Cardiac septum (tissue), 1 donor: ENCODE data around the gene TRPV3. TPM values are rescaled to one million over a fixed set of nuclear protein-coding genes. Genes with fewer than 3 reads are reported as not detected.
"Not testable (repeated sequence)": the region's sequence is repeated elsewhere in the genome, so short reads cannot be mapped to it uniquely, and the experiment has no call there.

Source experiments
- DNase-seq: peaks from one replicate; pipeline ENCODE4 v3.0.0-alpha.2; 2020; ENCODE audit warnings: low spot score
- intact Hi-C: fragments of 100-400 bp; cut with DNase I; formaldehyde crosslinking; loops from one replicate; pipeline ENCODE4 v1.14.0; 2022
- total RNA-seq: library from RNA; stranded (reverse); fragmentation: NEBNext Ultra II Directional; extraction: Animal tissue kit (Norgen Biotek cat#: 25700); gene quantifications from one replicate; pipeline ENCODE4 v1.2.1, GENCODE V29; 2021
- donor health status: DM: no; HTN: no; CAD: no.

The TRPV3 gene
- total RNA-seq, 1 donor from 2014 or later: 1.0 TPM

DNA sequence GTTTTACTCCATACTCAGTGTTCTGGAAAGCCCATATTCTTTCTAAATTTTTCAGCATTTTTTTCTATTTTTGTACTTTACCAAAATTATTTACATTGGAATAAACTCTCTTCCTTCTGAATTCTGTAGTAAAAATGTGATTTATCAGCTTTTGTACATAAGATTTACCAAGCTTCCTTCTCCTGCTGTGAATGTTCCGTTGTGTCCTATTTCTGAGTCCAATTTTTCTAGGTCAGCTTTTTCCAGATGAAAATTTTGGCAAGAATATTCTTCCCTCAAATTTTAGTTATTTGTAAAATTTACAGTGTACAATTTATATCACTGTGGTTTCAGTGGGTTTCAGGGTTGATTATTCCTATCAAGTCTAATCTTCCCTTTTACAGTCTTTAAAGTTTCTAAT lies 54.3 kb downstream of the TRPV3 start:
- intact Hi-C loops: no loop called here
- no peak for DNase-seq

DNA sequence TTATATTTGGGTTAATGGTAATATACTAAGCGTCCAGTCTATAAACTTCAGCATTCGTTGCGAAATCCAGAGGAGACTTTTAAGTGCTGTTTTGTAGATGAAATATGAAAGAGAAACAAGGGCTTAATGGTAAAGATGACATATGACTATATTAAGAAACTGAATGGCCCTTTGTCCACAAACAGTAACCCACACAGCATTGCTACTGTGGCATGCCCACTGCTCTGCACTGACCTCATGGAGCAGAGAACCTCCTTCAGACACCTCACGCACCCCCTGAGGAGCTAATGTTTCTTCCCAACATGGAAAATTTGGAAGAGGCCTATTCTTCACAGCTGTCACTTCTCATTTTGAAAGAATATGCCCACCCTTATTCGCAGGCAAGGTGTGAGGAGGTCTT lies 55.1 kb downstream of the TRPV3 start:
- intact Hi-C loops: no loop called here
- no peak for DNase-seq

- intact Hi-C loops: no loop called here
- DNase-seq: no peak
Observed at GRCh38 chr17:3501344-3501743, 56.3 kb downstream of the TRPV3 start.

GRCh38 chr17:3497101-3497500 lies 60.5 kb downstream of the TRPV3 start:
- no peak for DNase-seq
- intact Hi-C loops: no loop called here

GRCh38 chr17:3485481-3486068 lies 72.0 kb downstream of the TRPV3 start:
- intact Hi-C loops: no loop called here

DNA sequence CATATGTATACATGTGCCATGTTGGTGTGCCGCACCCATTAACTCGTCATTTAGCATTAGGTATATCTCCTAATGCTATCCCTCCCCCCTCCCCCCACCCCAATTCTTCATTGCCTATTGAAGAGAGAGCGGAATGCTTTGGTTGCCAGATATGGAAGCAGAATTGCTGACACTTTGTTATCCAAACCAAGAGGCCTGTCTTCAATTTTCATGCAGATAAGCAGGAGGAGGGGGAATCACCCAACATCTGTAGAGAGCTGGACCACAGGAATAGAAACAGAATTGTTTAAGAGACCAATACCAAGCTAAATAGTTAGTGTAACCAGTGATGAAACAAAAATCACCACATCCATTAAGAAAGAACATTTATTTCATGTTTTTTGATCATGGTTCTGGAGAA lies 74.8 kb downstream of the TRPV3 start:
- no peak for DNase-seq
- intact Hi-C loops: no loop called here

More at GRCh38 chr17:3485481-3486068, 72.0 kb downstream of the TRPV3 start:
- no peak for DNase-seq

DNA sequence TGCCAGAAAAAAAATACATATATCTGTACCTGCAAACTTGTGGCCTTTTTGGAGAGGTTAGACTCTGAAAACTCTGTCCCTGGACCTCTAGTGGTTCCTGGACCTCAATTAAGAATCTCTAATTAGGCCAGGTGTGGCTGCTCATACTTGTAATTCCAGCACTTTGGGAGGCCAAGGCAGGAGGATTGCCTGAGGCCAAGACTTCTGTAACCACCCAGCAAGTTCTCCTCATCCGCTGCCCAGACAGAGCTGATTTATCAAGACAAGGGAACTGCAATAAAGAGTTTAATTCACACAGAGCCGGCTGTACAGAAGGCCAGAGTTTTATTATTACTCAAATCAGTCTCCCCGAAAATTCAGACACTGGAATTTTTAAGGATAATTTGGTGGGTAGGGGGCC lies 77.6 kb downstream of the TRPV3 start:
- intact Hi-C loops: no loop called here
- DNase-seq: no peak

GRCh38 chr17:3475812-3476610 lies 81.6 kb downstream of the TRPV3 start, which contains the start of gene ASPA:
TSS of gene ASPA (plus strand) at chr17:3475997. CDS start at chr17:3476160, 163 bp downstream.
- intact Hi-C loops: no loop called here
- no peak for DNase-seq

DNA sequence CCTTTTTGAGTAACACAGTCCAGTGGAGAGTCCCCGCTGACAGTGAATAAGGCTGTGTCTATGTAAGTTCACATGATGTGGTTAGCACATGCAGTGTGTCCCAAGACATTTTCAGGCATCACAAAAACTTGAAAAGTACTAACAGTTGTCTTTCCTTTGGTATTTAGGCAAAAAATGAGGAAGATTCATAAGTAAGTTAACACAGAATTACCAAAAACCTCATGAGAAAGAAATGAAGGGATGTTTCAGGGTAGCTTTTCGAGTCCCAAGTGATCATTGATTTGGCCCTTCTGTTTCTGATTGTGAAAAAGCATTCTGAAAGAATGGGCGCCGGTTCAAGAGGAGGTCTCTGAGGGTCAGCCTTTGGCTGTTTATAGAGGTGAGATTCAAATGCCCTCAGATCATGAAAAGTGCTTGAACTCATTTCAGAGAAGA lies 82.3 kb downstream of the TRPV3 start:
- no peak for DNase-seq
- intact Hi-C loops: no loop called here

DNA sequence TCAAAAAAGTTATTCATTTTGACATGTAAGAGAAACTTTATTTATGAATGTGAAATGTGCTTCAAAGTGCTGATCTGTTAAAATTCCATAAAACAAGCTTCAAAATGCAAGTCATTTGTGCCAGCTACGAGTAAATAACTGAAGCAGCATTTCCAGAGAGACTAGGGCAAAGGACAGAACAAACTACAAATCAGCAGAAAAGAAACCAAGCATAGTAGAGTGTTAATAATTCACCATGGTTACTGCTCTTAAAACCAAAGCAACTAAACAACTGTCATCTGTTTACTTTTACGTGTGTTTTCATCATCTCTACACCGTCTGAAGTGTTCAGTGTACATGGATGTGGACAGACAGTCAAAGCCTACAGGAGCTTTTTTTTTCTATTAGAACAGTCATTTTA lies 83.4 kb downstream of the TRPV3 start:
- no peak for DNase-seq
- intact Hi-C loops: no loop called here

DNA sequence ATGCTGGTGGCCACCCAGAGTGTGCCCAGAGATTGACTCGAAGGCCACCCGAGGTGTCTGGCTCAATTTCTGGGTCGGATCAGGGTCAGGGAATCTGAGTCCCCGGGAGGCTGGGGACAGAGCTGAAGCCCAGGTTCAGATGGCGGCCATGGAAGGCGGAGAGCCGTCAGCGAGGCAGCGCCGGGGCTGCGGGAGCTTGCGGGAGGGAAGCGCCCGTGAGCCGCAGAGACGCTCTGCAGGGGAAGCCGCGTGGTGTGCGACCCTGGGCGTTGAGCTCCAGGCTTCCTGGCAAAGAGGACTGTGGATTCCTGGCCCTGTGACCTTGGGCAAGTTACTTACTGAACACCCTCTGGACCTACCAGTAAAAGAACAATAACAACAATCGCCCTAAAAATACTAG lies 85.5 kb downstream of the TRPV3 start:
- no peak for DNase-seq
- intact Hi-C loops: no loop called here

DNA sequence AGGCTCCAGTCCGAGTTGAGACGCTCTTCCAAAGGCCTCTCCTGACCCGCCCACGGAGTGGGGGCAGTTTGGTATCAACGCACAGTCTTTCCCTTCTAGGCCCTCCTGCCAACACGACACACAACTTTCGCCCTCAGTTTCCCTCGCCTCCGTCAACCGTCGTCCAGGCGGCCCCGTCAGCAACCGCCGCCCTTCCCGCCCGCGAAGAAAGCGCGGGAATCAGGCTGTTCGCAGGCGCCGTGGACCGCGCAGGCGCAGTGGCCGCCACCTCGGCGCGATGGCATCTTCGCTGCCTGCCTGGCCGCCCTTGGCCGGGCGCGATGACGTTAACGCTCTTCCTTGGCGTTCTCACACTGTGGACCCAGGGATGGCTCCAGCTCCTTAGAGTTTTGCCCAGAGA lies 86.0 kb downstream of the TRPV3 start, which contains the start of gene SPATA22:
SPATA22 (minus strand) TSS at position 221 of the 400 bp plus-strand sequence. CDS start 2,494 bp downstream, outside the sequence.
- no peak for DNase-seq

GRCh38 chr17:3469529-3469928 lies 88.1 kb downstream of the TRPV3 start:
- no peak for DNase-seq
- intact Hi-C loops: no loop called here

More for the DNA sequence above, 86.0 kb downstream of the TRPV3 start, which contains the start of gene SPATA22:
- intact Hi-C loops: no loop called here

DNA sequence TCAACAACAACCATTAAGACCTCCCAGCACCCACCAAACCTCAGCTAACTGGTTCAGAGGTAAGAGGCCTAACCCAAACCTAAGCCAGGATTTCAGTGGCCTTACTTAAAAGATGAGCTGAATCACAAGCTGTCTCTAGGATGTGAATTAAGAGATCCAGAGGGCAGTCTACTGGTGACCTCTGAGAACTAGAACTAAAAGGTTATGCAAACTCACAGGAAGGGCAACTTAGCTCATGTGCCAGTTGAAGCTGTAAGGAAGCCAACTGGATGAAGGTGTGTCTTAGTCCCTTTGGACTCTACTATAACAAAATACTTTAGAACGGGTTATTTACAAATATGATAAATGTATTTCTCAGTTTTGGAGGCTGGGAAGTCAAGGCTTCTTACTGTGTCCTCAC lies 91.3 kb downstream of the TRPV3 start:
- intact Hi-C loops, DNase-seq: not testable (repeated sequence)

Other genes with a start within 250 kb of the TRPV3 start
- not detected for gene OR3A2, start 171.5 kb downstream of the TRPV3 start, total RNA-seq
- not detected for gene OR1E1, start 159.4 kb downstream of the TRPV3 start, total RNA-seq
- gene OR3A3, start 146.4 kb downstream of the TRPV3 start, total RNA-seq: not detected
- gene OR1E2, start 124.0 kb downstream of the TRPV3 start, total RNA-seq: not detected
- not detected for gene SPATA22, start 86.0 kb downstream of the TRPV3 start, total RNA-seq
- 0.94 TPM for gene ASPA, start 81.8 kb downstream of the TRPV3 start, total RNA-seq
- gene TRPV1, start 51.6 kb upstream of the TRPV3 start, total RNA-seq: 4.8 TPM
- gene SHPK, start 78.4 kb upstream of the TRPV3 start, total RNA-seq: 4.8 TPM
- gene CTNS, start 78.9 kb upstream of the TRPV3 start, total RNA-seq: 6.4 TPM
- 158 TPM for gene TAX1BP3, start 110.8 kb upstream of the TRPV3 start, total RNA-seq
- 54.0 TPM for gene EMC6, start 111.0 kb upstream of the TRPV3 start, total RNA-seq
- gene P2RX5, start 138.3 kb upstream of the TRPV3 start, total RNA-seq: 37.9 TPM
- 0.30 TPM for gene HASPIN, start 166.1 kb upstream of the TRPV3 start, total RNA-seq
- gene ITGAE, start 243.4 kb upstream of the TRPV3 start, total RNA-seq: 20.3 TPM